Stimulated activated CD8-positive, alpha-beta memory T cell treated with anti-CD3 and anti-CD28 coated beads, Interleukin-15, amount 100 ng/mL, for 48 hours (primary cell): Measurements from ENCODE around the gene EFHD1.
A peak's percentile ranks its signal among the peaks of the same experiment; 100 is the strongest.

Experiments used
- DNase-seq, 2 donors: peaks; one replicate each; pipeline ENCODE4 v3.0.0-alpha.2; 2020; ENCODE audit warnings: low read depth in 2 of 2

The EFHD1 gene

GRCh38 chr2:232633413-232634205 is at the start of gene EFHD1:
TSS of gene EFHD1 (plus strand) at chr2:232633604. CDS start at chr2:232633705, 101 bp downstream.
- DNase-seq: peak; percentile 39 to 45

- no peak for DNase-seq
These were observed 49.2 kb upstream of the EFHD1 start for GRCh38 chr2:232584238-232584637.

- DNase-seq: no peak
These were observed 46.4 kb upstream of the EFHD1 start for GRCh38 chr2:232586943-232587505.

GRCh38 chr2:232587512-232587911 is 45.9 kb upstream of the EFHD1 start:
- DNase-seq: no peak

GRCh38 chr2:232588031-232588430 is 45.4 kb upstream of the EFHD1 start:
- no peak for DNase-seq

- DNase-seq: no peak
These were observed 44.5 kb upstream of the EFHD1 start for GRCh38 chr2:232588680-232589585.

- DNase-seq: no peak
These were observed 40.5 kb upstream of the EFHD1 start for GRCh38 chr2:232592772-232593395.

- DNase-seq: no peak
These were observed 39.4 kb upstream of the EFHD1 start for GRCh38 chr2:232593982-232594381.

GRCh38 chr2:232597362-232598079 is 35.9 kb upstream of the EFHD1 start:
- no peak for DNase-seq

GRCh38 chr2:232598293-232598692 is 35.1 kb upstream of the EFHD1 start:
- no peak for DNase-seq

- no peak for DNase-seq
These were observed 33.2 kb upstream of the EFHD1 start for GRCh38 chr2:232600053-232600773.

GRCh38 chr2:232603283-232603682 is 30.1 kb upstream of the EFHD1 start:
- DNase-seq: no peak

GRCh38 chr2:232604535-232604934 is 28.9 kb upstream of the EFHD1 start:
- DNase-seq: no peak

- DNase-seq: no peak
These were observed 26.4 kb upstream of the EFHD1 start for GRCh38 chr2:232607011-232607410.

GRCh38 chr2:232609607-232610006 is 23.8 kb upstream of the EFHD1 start:
- DNase-seq: no peak

- DNase-seq: no peak
These were observed 23.3 kb upstream of the EFHD1 start for GRCh38 chr2:232610081-232610480.

- no peak for DNase-seq
These were observed 22.3 kb upstream of the EFHD1 start for GRCh38 chr2:232611061-232611460.

- DNase-seq: peak; percentile 40 to 52
These were observed 21.7 kb upstream of the EFHD1 start for GRCh38 chr2:232611559-232612218.

- DNase-seq: no peak
These were observed 19.8 kb upstream of the EFHD1 start for GRCh38 chr2:232613538-232614134.

GRCh38 chr2:232615339-232615738 is 18.1 kb upstream of the EFHD1 start:
- DNase-seq: no peak
